ENCODE results near the gene TXK.

Gene TXK

DNA sequence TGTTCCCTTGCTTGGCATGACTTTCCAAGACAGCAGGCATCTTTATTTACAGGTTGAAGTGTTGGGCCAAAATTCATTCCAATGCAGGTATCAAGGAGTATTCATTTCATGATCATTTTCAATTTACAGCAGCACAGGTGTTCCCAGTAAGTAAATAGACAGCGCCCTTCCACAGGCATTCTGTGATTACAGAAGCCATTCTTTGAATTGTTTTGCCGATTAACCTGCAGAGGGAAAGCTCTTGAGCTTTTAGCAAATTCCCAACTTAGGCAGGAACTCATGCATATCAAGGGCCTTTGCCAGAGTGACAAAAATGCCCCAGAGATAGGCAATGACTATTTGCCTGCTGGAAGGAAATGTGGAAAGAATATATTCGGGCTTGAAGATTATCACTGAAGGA is 6.8 kb downstream of the TXK start:
- TF ChIP-seq, protein P1, sequence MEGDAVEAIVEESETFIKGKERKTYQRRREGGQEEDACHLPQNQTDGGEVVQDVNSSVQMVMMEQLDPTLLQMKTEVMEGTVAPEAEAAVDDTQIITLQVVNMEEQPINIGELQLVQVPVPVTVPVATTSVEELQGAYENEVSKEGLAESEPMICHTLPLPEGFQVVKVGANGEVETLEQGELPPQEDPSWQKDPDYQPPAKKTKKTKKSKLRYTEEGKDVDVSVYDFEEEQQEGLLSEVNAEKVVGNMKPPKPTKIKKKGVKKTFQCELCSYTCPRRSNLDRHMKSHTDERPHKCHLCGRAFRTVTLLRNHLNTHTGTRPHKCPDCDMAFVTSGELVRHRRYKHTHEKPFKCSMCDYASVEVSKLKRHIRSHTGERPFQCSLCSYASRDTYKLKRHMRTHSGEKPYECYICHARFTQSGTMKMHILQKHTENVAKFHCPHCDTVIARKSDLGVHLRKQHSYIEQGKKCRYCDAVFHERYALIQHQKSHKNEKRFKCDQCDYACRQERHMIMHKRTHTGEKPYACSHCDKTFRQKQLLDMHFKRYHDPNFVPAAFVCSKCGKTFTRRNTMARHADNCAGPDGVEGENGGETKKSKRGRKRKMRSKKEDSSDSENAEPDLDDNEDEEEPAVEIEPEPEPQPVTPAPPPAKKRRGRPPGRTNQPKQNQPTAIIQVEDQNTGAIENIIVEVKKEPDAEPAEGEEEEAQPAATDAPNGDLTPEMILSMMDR (IDR thresholded peaks at IDR 0.05; ENCODE audit: insufficient read depth, missing control alignments) = no peak
- DNase-seq (ENCODE audit: insufficient read length, low spot score) (no peak), FAIRE-seq (no peak)

DNA sequence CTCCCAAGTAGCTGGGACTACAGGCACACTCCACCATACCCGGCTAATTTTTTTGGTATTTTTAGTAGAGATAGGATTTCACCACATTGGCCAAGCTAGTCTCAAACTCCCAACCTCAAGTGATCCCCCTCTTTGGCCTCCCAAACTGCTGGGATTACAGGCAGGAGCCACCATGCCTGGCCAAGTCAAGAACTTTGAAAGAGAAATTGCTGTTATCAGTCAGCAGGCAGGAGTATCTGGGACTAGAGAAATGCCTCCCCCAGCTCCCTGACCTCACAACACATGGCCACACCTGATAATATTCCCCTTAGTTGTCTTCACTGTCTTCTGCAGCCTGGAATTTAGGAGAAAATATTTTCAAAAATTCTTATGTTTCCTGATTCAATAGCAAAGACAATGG is 7.4 kb downstream of the TXK start:
- FAIRE-seq = no peak
- TF ChIP-seq, protein P1 (IDR thresholded peaks at IDR 0.05; ENCODE audit: insufficient read depth, missing control alignments) = no peak

DNA sequence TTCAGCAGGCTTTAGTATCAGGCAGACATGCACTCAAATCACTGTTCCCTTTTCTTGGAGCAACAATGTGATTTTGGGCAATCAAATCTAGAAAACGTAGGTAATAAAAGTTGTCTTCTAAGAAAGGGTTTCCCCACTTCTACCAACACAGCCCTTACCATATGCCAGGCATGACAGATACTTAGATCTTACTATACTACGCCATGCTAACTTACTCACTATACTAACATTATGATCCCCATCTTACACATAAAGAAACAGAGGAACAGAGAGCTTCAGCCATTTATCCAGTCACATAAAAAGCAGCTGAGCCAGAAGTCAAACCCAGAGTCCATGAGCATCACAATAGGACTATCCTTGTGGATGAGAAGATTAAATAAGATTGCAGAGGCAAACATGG is 9.2 kb downstream of the TXK start:
- DNase-seq (ENCODE audit: insufficient read length, low spot score) (no peak), FAIRE-seq (no peak)
- TF ChIP-seq, protein P1 (IDR thresholded peaks at IDR 0.05; ENCODE audit: insufficient read depth, missing control alignments) = no peak

More for the DNA sequence above, 7.4 kb downstream of the TXK start:
- DNase-seq (ENCODE audit: insufficient read length, low spot score) = no peak

DNA sequence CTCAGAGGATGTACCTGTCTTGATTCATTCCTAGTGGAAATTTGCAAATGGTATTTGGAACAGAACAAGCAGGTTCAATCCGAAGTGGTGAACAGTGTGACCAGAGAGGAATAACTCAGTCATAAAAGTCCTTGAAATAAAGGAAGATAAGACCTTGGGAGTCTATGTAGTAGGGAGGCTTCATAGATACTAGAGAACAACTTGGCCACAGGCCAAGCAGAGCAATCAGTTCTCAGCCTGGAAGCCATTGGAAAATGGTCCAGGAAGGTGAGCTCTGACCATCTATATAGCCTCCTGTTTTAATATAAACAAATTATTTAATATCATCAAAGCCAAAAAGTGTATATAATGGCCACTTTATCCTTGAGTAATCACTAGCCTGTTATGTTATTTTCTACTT is 11.3 kb downstream of the TXK start:
- DNase-seq (ENCODE audit: insufficient read length, low spot score) (no peak), FAIRE-seq (no peak)
- TF ChIP-seq, protein P1 (IDR thresholded peaks at IDR 0.05; ENCODE audit: insufficient read depth, missing control alignments) = no peak

DNA sequence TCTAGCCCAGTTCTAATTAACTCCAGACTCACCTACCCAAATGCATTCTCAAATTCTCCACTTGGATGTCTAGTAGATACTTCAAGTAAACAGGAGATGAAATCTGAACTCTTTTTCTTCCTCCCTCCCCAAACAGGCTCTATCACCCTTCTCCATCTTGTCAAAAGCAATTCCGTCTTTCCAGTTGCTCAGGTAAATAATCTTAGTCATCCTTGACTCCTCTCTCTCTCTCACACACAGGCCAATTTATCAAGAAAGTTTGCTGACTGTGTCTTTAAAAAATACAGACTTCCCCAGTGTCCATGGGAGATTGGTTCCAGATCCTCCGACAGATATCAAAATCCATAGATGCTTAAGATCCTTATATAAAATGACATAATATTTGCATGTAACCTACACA is 12.9 kb downstream of the TXK start:
- TF ChIP-seq, protein P1 (IDR thresholded peaks at IDR 0.05; ENCODE audit: insufficient read depth, missing control alignments) = no peak
- DNase-seq (ENCODE audit: insufficient read length, low spot score) (no peak), FAIRE-seq (no peak)

DNA sequence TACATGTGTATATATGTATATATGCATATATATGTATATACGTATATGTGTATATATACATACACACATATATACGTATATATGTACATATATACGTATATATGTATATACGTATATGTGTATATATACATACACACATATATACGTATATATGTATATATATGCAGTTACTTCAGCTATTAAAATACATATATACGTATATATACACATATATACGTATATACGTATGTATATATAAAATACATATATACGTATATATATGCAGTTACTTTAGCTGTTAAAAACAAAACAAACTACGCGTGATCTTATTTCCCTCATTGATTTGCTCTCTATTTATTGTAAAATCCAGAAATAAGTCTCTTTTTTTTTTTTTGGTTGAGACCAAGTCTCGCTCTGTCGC is 13.9 kb downstream of the TXK start:
- FAIRE-seq (no peak), DNase-seq (ENCODE audit: insufficient read length, low spot score) (no peak)
- TF ChIP-seq, protein P1 (IDR thresholded peaks at IDR 0.05; ENCODE audit: insufficient read depth, missing control alignments) = no peak

DNA sequence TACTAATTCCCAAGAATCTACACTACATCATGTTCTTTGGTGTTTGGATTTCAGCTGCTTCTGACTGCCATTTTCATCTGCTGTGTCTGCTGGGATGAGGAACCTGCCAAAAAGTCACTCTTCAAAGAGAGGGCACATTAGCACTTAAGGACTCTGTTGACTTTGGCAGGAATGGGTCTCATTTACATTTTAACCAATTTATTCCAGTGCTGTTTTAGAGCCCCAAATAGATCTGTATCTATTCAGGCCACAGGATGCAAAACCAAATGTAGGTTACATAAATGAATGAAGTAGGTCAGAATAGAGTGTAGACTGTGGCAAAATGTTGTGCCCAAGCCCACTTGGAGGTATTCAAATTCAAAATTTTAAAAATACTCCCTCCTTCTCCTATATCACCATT is 14.4 kb downstream of the TXK start:
- DNase-seq (ENCODE audit: insufficient read length, low spot score) (no peak), FAIRE-seq (no peak)
- TF ChIP-seq, protein P1 (IDR thresholded peaks at IDR 0.05; ENCODE audit: insufficient read depth, missing control alignments) = no peak
